Muscle of back (tissue), 11 donors: ENCODE measurements around the gene CRLF2. TPM values are rescaled to one million over a fixed set of nuclear protein-coding genes. Genes with fewer than 3 reads are reported as not detected.
"Not testable (repeated sequence)": the region's sequence is repeated elsewhere in the genome, so short reads cannot be mapped to it uniquely, and the experiment has no call there.

Source experiments
- DNase-seq, 3 donors: peaks; one replicate each; pipeline versions ENCODE4 v3.0.0 to v3.0.0-alpha.2; 2013
- polyA plus RNA-seq, 10 donors: library from polyadenylated mRNA; unstranded; fragments of 120-200 nt; gene quantifications; one replicate each; pipeline ENCODE4 v1.2.1, GENCODE V29; 2013; ENCODE audit not compliant: insufficient read length in 10 of 10

CRLF2 gene
- polyA plus RNA-seq, 10 donors = 0.13 to 0.16 (median 0.13) TPM; not detected in 6

- DNase-seq = no peak
Observed at GRCh38 chrX:1169189-1169588, 43.3 kb downstream of the CRLF2 start.

DNA sequence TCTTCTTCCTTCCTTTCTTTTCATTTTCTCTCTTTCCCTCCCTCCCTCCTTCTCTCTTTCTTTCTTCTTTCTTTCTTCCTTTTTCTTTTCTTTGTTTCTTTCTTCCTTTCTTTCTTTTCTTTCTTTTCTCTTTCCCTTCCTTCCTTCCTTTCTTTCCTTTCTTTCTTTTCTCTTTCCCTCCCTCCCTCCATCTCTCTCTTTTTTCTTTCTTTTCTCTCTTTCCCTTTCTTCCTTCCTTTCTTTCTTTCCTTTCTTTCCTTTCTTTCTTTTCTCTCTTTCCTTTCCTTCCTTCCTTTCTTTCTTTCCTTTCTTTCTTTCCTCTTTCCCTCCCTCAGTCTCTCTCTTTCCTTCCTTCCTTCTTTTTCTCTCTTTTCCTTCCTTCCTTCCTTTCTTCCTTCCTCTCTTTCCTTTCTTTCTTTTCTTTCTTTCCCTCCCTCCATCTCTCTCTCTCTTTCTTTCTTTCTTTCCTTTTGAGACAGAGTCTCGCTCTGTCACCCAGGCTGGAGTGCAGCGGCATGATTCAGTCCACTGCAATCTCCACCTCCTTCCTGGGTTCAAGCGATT, 44.4 kb downstream of the CRLF2 start:
- DNase-seq = no peak

DNA sequence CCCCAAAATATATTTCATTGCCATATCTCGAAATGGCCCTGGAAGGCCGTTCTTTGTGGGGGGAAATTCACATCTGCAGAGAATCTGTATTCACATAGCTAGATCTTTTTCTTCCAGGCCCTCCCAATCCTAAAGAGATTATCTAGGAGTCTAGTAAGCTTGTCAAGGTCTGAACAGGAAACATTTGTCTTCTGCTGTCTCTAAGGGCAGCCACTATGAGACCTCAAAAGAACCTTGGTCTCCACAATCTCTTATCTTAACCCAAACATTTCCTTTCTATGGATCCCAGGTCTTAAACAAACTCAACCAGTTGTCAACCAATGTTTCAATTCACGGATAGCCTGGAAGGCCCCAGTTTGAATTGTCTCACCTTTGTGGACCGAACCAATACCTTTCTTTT, 45.0 kb downstream of the CRLF2 start:
- no peak for DNase-seq

DNA sequence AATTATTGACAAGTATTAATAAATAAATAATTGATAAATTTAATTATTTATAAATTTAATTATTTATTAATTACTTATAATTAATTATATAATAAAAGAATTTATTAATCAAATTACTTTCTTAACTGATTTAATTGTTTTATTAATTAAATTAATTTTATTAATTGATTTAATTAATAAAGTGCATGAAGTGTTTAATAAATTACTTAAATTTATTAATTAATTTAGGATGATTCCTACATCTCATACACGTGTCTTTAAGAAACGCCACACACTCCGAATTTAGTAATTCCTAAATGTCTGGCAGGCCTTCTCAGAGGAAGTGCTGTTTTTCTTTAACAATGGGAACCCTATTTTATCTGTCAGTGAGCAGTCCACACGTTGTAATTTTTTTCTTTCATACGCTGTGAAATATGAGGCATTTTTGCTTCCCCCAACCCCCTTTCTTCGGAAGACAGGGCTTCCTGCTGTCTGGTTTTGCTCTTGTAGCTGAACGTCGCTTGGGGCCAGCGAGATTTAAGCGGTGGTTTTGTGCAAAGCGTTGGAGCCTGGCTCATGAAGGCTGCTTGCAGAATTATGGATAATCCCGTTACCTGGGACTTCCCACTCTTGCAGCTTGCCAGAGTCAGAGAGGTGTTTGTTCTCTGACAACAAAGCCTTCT, 46.8 kb downstream of the CRLF2 start:
- DNase-seq = peak; percentile 30 to 87 (median 59)

GRCh38 chrX:1164322-1165288, 47.8 kb downstream of the CRLF2 start:
- DNase-seq = peak in 2 of 3 donors; percentile 39 to 81

DNA sequence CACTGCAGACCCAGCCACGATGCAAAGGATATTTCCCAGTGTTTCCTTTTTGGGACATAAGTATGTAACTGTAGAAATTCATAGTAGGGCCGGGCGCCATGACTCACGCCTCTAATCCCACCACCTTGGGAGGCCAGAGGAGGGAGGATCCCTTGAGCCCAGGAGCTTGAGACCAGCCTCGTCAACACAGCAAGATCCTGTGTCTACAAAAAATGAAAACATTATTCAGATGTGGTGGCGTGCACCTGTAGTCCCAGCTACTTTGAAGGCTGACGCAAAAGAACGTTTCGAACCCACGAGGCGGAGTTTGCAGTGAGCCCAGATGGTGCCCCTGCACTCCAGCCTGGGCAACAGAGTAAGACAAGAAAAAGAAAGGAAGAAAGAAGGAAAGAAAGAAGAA, 49.2 kb downstream of the CRLF2 start:
- DNase-seq = no peak

DNA sequence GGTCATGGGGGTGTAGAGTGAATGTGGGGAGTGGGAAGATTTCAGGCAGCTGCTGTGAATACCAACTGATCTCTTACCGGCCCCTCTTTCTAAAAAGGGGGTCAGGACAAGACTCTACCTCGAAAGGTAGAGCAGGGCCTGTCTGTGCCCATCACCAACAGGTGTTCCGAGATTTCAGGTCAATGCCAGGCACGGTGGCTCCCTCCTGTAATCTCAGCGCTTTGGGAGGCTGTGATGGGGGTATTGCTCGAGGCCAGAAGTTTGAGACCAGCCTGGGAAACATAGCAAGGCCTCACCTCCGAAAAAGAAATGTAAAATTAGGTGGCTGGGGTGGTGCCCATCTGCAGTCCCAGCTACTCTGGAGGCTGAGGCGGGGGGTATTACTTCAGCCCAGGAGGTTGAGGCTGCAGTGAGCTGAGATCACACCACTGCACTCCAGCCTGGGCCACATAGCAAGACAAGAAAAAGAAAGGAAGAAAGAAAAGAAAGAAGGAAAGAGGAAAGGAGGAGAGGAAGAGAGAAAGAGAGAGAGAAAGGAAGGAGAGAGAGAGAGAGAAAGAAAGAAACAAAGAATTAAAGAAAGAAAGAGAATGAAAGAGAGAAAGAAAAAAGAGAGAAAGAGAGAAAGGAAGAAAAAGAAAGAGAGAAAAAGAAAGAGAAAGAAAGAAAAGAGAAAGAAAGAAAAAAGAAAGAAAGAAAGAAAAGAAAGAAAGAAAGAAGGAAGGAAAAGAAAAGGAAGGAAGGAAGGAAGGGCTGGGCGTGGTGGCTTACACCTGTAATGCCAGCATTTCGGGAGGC, 50.1 kb downstream of the CRLF2 start:
- no peak for DNase-seq

- DNase-seq = no peak
Observed at GRCh38 chrX:1159548-1159947, 52.9 kb downstream of the CRLF2 start.

- not testable (repeated sequence) for DNase-seq
Observed at GRCh38 chrX:1156681-1157455, 55.6 kb downstream of the CRLF2 start.

- DNase-seq = no peak
Observed at GRCh38 chrX:1153940-1154339, 58.5 kb downstream of the CRLF2 start.

- DNase-seq = no peak
Observed at GRCh38 chrX:1152090-1152489, 60.4 kb downstream of the CRLF2 start.

DNA sequence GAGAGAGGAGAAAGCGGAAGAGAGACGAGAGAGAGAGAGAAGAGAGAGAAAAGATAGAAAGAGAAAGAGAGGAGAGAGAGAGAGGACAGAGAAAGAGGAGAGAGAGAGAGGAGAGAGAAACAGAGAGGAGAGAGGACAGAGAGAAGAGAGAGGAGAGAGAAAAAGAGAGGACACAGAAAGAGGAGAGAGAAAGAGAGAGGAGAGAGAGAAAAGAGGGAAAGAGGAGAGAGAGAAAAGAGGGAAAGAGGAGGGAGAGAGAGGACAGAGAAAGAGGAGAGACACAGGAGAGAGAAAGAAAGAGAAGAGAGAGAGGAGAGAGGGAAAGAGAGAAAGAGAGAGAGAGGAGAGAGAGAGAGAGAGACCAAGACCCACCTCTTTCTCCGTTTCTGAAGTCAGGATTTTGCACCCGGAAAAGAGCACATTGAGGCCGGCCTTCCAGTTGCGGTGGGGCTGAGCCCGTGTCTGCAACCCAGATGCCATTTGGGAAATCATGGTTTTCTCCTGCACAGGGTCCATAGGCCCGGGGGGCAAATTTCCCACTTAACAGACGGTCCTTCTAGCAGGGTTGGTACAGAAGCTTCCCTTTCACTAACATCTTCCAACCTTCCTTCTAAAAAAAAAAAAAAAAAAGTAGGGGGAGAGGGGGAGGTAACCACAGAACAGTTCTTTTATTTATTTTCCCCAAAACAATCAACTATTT, 60.9 kb downstream of the CRLF2 start:
- no peak for DNase-seq

GRCh38 chrX:1150569-1151347, 61.7 kb downstream of the CRLF2 start:
- no peak for DNase-seq

- DNase-seq = no peak
Observed at GRCh38 chrX:1147611-1148515, 64.6 kb downstream of the CRLF2 start.

GRCh38 chrX:1144293-1144692, 68.2 kb downstream of the CRLF2 start:
- DNase-seq = no peak
